Activated T-helper 2 cell treated with anti-CD3 and anti-CD28 coated beads, Interferon-gamma antibody, Interleukin-2, Interleukin-4, amounts not matched to agents 10 μg/mL and 5 μg/mL and 100 μg/mL, durations not matched to agents 14 hours and 24 hours and 36 hours (primary cell): ENCODE measurements around the gene CHTOP. TPM values are rescaled to one million over a fixed set of nuclear protein-coding genes. Genes with fewer than 3 reads are reported as not detected.
"Not testable (repeated sequence)": the region's sequence is repeated elsewhere in the genome, so short reads cannot be mapped to it uniquely, and the experiment has no call there.

Source experiments
- DNase-seq: peaks from one replicate; pipeline ENCODE4 v3.0.0; 2021; ENCODE audit warnings: low spot score
- H3K27ac Mint-ChIP-seq: one replicate; pipeline ENCODE4 v1.8.0; 2021; ENCODE audit warnings: mixed read lengths
- H3K27me3 Mint-ChIP-seq: one replicate; pipeline ENCODE4 v1.8.0; 2021; ENCODE audit warnings: low read depth, mixed read lengths
- H3K36me3 Mint-ChIP-seq: one replicate; pipeline ENCODE4 v1.8.0; 2021; ENCODE audit warnings: low read depth, mixed read lengths
- H3K4me1 Mint-ChIP-seq: one replicate; pipeline ENCODE4 v1.8.0; 2021; ENCODE audit warnings: low read depth, mixed read lengths
- H3K4me3 Mint-ChIP-seq: one replicate; pipeline ENCODE4 v1.8.0; 2021; ENCODE audit warnings: low read depth, mild to moderate bottlenecking, moderate library complexity, mixed read lengths
- H3K9me3 Mint-ChIP-seq: one replicate; pipeline ENCODE4 v1.8.0; 2021; ENCODE audit warnings: mixed read lengths
- intact Hi-C: fragments of 100-400 bp; cut with micrococcal nuclease; formaldehyde crosslinking; loops from one replicate; pipeline ENCODE4 v1.15.1; 2023
- total RNA-seq: library from RNA; stranded (reverse); gene quantifications from 2 replicates; pipeline ENCODE4 v1.2.3, GENCODE V29; 2022

The CHTOP gene
- total RNA-seq, 1 donor from 2014 or later, result 98.7 TPM

- peaks cover 12% of the 10 kb centered on the region for H3K4me1 Mint-ChIP-seq
- H3K36me3 Mint-ChIP-seq, result peaks cover 50% of the 10 kb centered on the region
- H3K9me3 Mint-ChIP-seq, result no peaks in the 10 kb centered on the region
- H3K27ac Mint-ChIP-seq, result no peak overlapping the region
- intact Hi-C loops, result no loop called here
- H3K4me3 Mint-ChIP-seq, result peak overlapping the region; percentile 17
- H3K27me3 Mint-ChIP-seq, result no peaks in the 10 kb centered on the region
- no peak for DNase-seq
Measured at GRCh38 chr1:153661111-153661708, 27.3 kb downstream of the CHTOP start.

GRCh38 chr1:153662269-153662668 lies 28.4 kb downstream of the CHTOP start:
- Mint-ChIP-seq H3K27me3 (no peaks in the 10 kb centered on the region), H3K4me1 (peaks cover 12% of the 10 kb centered on the region), H3K9me3 (no peaks in the 10 kb centered on the region), H3K36me3 (peaks cover 50% of the 10 kb centered on the region), H3K4me3 (no peak overlapping the region), H3K27ac (no peak overlapping the region)
- no peak for DNase-seq
- intact Hi-C loops, result no loop called here

GRCh38 chr1:153663211-153663610 lies 29.3 kb downstream of the CHTOP start:
- Mint-ChIP-seq H3K4me3 (no peak overlapping the region), H3K27ac (no peak overlapping the region), H3K9me3 (no peaks in the 10 kb centered on the region), H3K36me3 (peaks cover 50% of the 10 kb centered on the region), H3K4me1 (peaks cover 16% of the 10 kb centered on the region), H3K27me3 (no peaks in the 10 kb centered on the region)
- DNase-seq, result no peak
- intact Hi-C loops, result no loop called here

GRCh38 chr1:153667439-153667838 lies 33.6 kb downstream of the CHTOP start:
- peaks cover 23% of the 10 kb centered on the region for H3K4me1 Mint-ChIP-seq
- no peaks in the 10 kb centered on the region for H3K27me3 Mint-ChIP-seq
- H3K4me3 Mint-ChIP-seq, result peak overlapping the region; percentile 44
- peaks cover 33% of the 10 kb centered on the region for H3K36me3 Mint-ChIP-seq
- DNase-seq, result no peak
- H3K9me3 Mint-ChIP-seq, result no peaks in the 10 kb centered on the region
- peak overlapping the region; percentile 28 for H3K27ac Mint-ChIP-seq
- intact Hi-C loops, result no loop called here

- H3K4me3 Mint-ChIP-seq, H3K27me3 Mint-ChIP-seq, DNase-seq, intact Hi-C loops, H3K9me3 Mint-ChIP-seq, H3K27ac Mint-ChIP-seq: not testable (repeated sequence)
- peaks cover 25% of the 10 kb centered on the region for H3K4me1 Mint-ChIP-seq
- H3K36me3 Mint-ChIP-seq, result peaks cover 23% of the 10 kb centered on the region
Measured at GRCh38 chr1:153668672-153669071, 34.8 kb downstream of the CHTOP start.

- Mint-ChIP-seq H3K27ac (no peak overlapping the region), H3K27me3 (no peaks in the 10 kb centered on the region), H3K9me3 (no peaks in the 10 kb centered on the region), H3K4me3 (no peak overlapping the region), H3K4me1 (peaks cover 25% of the 10 kb centered on the region), H3K36me3 (peaks cover 13% of the 10 kb centered on the region)
- no peak for DNase-seq
- intact Hi-C loops, result loop anchor here (2.0 to 5.0 kb wide), 6 partner anchors 58 to 603 kb away; partner anchors contain the start of genes HAX1, INTS3, S100A3 and S100A4
Measured at GRCh38 chr1:153669606-153670005, 35.7 kb downstream of the CHTOP start.

GRCh38 chr1:153670257-153670858 lies 36.5 kb downstream of the CHTOP start:
- DNase-seq, result no peak
- H3K4me3 Mint-ChIP-seq, result no peak overlapping the region
- intact Hi-C loops, result loop anchor here (2.0 to 5.0 kb wide), 6 partner anchors 57 to 602 kb away; partner anchors contain the start of genes HAX1, INTS3, S100A3 and S100A4
- H3K4me1 Mint-ChIP-seq, result peaks cover 25% of the 10 kb centered on the region
- no peaks in the 10 kb centered on the region for H3K9me3 Mint-ChIP-seq
- no peak overlapping the region for H3K27ac Mint-ChIP-seq
- no peaks in the 10 kb centered on the region for H3K27me3 Mint-ChIP-seq
- peaks cover 6% of the 10 kb centered on the region for H3K36me3 Mint-ChIP-seq

- Mint-ChIP-seq H3K27ac (no peak within 1 kb of the TSS), H3K27me3 (no peaks in the 10 kb centered on the region), H3K9me3 (no peaks in the 10 kb centered on the region), H3K36me3 (no peaks in the 10 kb centered on the region), H3K4me1 (peaks cover 25% of the 10 kb centered on the region), H3K4me3 (no peak within 1 kb of the TSS)
- DNase-seq, result peak; percentile 97
- intact Hi-C loops, result loop anchor here (1.0 to 5.0 kb wide), 12 partner anchors 13 to 601 kb away; partner anchors contain the start of genes CHTOP, HAX1, INTS3 and RAB13
Measured at GRCh38 chr1:153670859-153671627, 37.2 kb downstream of the CHTOP start, which contains the start of gene ILF2. Gene ILF2 (minus strand): TSS chr1:153670993. CDS start chr1:153670922, 71 bp downstream.

GRCh38 chr1:153671628-153672353 lies 37.9 kb downstream of the CHTOP start:
- H3K36me3 Mint-ChIP-seq, H3K27me3 Mint-ChIP-seq, H3K27ac Mint-ChIP-seq, H3K9me3 Mint-ChIP-seq, H3K4me3 Mint-ChIP-seq: not testable (repeated sequence)
- peak; percentile 50 for DNase-seq
- intact Hi-C loops, result loop anchor here (1.0 to 5.0 kb wide), 12 partner anchors 13 to 601 kb away; partner anchors contain the start of genes CHTOP, HAX1, INTS3 and RAB13
- H3K4me1 Mint-ChIP-seq, result peaks cover 25% of the 10 kb centered on the region

- peak overlapping the region; percentile 55 for H3K27ac Mint-ChIP-seq
- H3K4me1 Mint-ChIP-seq, result peaks cover 26% of the 10 kb centered on the region
- DNase-seq, result no peak
- H3K4me3 Mint-ChIP-seq, result peak overlapping the region; percentile 59
- H3K36me3 Mint-ChIP-seq, result no peaks in the 10 kb centered on the region
- H3K27me3 Mint-ChIP-seq, result peaks cover 11% of the 10 kb centered on the region
- no peaks in the 10 kb centered on the region for H3K9me3 Mint-ChIP-seq
- intact Hi-C loops, result loop anchor here (5.0 kb wide), 4 partner anchors 54 to 599 kb away; partner anchors contain the start of genes HAX1, INTS3, S100A3 and S100A4
Measured at GRCh38 chr1:153673511-153673910, 39.6 kb downstream of the CHTOP start.

GRCh38 chr1:153677718-153678518 lies 44.1 kb downstream of the CHTOP start:
- peak; percentile 31 for DNase-seq
- intact Hi-C loops, result loop anchor here (1.0 kb wide), 1 partner anchor 71 kb away; no protein-coding TSS in a partner anchor
- Mint-ChIP-seq H3K9me3 (no peaks in the 10 kb centered on the region), H3K4me3 (peak overlapping the region; percentile 71), H3K27ac (no peak overlapping the region), H3K36me3 (no peaks in the 10 kb centered on the region), H3K4me1 (peaks cover 20% of the 10 kb centered on the region), H3K27me3 (peaks cover 42% of the 10 kb centered on the region)
